Skin of body (tissue), 2 donors: ENCODE results near the gene MIER1. TPM values are rescaled to one million over a fixed set of nuclear protein-coding genes. Genes with fewer than 3 reads are reported as not detected.
A peak's percentile ranks its signal among the peaks of the same experiment; 100 is the strongest.
"Not testable (repeated sequence)": the region's sequence is repeated elsewhere in the genome, so short reads cannot be mapped to it uniquely, and the experiment has no call there.

Source experiments
- DNase-seq: peaks from one replicate; lab custom pipeline; 2025; lab: John Stamatoyannopoulos, UW
- total RNA-seq: library from RNA; depleted of rRNA; stranded (reverse); fragments of >200 nt; gene quantifications from one replicate; pipeline ENCODE4 v1.2.3, GENCODE V29; 2014

Gene MIER1
- total RNA-seq, result 29.1 TPM

DNA sequence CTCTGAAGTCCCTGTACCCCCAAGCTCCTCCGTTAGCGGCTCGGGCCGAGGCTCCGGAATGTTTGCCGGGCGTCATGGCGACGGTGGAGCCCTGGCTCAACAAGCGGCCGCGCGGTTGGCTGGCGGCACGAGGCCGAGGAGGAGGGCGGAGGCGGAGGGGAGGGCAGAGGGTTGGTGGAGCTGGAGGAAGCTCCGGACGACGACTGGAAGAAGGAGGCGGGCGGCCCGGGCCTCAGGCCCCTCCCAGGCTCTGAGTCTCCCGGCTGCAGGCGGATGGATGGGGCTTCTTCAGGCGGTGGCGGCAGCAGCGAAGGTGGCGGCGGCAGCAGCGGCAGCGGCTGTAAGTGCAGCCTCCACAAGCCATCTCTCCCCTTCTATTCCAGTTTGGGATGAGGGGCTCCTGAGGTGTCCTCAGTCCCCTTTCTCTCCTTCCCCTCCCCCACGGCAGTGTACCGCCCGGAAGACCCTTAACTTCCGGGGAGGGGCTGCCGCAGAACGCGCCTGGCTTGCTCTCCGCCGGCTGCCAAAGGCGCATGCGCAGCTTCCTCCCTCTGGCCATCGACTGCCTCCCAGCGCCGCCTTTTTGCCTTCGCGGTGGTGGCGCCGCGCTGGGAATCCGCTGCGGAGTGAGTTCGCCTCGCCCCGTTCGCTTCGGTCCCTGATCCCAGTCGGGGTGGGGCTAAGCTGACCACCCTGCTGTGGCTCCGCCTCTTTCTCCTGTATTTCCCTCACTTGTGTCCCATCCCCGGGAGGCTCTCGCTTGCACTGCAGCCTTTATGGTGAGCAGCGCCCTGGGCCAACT is at the start of gene MIER1, which contains the start of gene DNAI4:
Gene MIER1, plus strand, starts transcription at position 235 of the 802 bp plus-strand sequence. Its CDS starts 39 bp downstream, at position 274.
Gene DNAI4, minus strand, starts transcription at position 101 of the 802 bp plus-strand sequence. Its CDS starts 25 bp downstream, at position 76.
- DNase-seq, result peak; percentile 96

DNA sequence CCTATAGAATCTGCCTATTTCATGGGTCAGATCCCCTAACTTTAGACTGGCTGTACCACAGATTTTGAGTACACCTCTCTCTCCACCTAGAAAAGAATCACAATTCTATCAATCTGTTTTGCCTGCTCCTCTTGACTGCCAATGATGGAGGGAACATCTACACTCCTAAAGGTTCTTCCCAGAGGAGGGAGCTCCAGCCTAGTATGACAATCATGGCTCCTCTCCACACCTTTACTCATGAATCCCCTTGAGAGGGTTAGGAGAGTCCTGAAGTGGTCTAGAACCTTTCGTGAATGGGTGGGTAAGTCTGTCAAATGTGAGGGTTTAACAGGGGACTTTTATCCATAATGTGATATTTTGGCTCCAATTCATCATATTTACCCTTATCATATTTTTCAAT is 48.1 kb upstream of the MIER1 start:
- DNase-seq, result no peak

DNA sequence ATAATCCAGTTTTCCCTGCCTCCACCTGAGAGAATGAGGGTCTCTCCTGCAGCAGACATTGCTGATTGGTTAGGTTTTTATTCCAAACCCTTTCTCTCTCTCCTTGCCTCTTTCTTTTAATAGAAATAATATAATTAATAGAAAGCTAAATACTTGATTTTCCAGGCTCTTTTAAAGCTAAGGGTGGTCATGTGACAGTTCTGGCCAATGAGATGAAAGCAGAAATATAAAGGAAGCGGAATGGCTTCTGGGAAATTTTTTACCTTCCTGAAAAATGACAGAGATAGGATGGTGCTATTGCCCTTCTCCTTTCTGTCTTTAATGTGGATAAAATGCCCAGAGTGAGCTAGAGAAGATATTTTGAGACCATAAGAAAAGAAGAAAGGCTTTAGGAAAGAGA is 35.8 kb upstream of the MIER1 start:
- no peak for DNase-seq

DNA sequence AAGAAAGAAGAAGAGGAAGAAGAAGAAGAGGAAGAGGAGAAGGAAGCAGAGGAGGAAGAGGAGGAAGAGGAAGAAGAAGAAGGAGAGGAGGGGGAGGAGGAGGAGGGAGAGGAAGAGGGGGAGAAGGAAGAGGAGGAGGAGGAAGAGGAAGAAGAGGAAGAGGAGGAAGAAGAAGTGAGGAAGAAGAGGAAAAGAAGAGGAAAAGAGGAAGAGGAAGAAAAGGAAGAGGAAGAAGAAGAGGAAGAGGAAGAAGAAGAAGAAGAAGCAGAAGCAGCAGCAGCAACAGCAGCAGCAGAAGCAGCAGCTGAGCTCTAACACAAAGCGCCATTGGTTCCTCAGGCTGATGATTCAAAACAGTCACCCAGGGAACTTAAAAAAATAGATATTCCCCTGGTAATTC is 34.2 kb upstream of the MIER1 start:
- no peak for DNase-seq

DNA sequence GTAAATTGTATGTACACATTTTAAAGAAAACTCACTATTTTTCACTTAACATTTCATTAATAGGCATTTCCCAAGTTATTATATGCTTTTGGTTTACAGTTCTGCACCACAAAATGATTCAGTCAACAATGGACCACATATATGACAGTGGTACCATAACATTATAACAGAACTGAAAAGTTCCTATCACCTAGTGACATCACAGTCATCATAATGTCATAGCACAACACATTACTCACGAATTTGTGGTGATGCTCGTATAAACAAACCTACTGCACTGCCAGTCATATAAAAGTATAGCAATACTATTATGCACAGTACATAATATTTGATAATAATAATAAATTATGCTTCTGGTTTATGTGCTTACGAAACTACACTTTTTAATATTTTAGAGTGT is 31.1 kb upstream of the MIER1 start:
- no peak for DNase-seq

DNA sequence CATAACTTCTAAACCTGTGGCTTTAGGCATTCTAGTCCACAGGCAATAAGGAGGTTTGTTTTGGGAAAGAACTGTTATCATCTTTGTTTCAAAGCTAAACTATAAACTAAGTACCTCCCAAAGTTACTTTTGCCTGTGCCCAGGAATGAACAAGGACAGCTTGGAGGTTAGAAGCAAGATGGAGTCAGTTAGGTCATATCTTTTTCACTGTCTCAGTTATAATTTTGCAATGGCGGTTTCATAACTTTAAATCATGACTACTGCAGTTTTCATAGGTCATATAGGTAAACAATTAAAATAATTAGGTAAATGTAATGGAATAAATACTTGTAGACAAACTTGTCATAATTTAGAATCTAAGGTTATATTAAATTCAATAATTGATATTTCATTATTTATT is 9.6 kb upstream of the MIER1 start:
- not testable (repeated sequence) for DNase-seq

DNA sequence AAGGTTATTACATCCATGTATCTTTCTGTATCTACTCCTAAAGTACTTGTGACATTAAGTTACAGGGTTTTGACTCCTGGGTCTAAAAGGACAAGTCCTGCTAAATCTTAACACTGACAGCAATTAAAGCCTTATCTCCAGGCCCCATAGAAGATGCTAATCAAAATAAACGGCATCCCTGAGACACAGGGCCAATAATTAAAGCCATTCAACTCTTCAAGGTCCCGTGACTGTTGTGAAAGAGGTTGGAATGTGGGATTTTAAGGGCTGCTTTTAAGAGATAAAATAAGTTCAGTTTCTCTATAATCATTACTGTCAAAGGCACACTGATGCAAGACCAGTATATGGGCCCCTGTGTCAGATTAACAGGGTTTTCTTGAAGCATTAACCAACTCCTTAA is 8.5 kb upstream of the MIER1 start:
- no peak for DNase-seq

DNA sequence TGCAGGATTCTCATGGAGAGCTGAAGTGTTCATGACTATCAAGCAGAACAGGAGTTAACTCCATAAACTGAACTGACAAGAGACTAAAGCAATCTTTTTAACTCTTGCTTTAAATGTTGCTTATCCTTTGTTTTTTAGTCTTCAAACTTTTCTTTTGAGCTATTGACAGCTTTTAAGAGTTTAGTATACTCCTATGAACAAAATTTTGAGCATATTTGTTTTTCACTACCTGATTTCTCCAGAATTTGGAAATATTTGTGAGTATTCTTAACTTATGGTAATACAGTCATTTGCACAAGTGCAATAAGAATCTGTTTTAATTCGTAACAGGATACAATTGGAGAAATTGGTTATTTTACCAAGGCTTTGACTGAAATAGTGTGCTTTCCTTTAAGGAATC is 7.3 kb upstream of the MIER1 start:
- DNase-seq, result no peak

DNA sequence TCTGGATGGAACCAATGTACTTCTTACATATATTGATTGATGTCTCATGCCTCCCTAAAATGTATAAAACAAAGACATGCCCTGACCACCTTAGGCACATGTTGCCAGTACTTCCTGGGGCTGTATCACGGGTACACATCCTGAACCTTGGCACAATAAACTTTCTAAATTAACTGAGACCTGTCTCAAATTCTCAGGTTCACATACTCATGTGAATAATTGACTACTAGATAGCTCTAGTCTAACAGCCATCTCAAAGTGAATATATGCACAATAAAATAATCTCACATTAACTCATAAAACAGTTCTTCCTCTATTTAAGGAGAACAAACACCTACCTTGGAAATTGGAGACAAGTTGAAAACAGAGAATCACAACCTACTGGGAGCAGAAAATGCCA is 5.7 kb upstream of the MIER1 start:
- DNase-seq, result no peak

DNA sequence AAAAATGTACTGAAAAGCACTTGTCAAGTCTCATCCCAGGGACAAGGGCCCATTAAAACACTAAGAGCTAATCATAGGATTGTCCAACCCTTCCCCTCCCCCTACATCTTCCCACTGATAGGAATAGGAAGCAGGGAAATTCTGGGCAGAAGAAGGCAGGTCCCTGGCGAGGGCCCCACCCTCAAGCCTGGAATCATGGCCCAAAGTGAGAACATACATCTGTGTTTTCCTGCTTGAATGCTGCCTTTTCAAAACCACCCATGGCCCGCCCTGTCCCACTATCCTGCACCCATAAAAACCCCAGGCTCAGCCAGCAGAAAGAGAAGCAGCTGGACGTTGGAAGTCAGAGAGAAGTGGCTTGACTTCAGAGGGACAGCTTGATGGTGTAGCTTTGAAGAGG is 5.0 kb upstream of the MIER1 start:
- DNase-seq, result no peak

DNA sequence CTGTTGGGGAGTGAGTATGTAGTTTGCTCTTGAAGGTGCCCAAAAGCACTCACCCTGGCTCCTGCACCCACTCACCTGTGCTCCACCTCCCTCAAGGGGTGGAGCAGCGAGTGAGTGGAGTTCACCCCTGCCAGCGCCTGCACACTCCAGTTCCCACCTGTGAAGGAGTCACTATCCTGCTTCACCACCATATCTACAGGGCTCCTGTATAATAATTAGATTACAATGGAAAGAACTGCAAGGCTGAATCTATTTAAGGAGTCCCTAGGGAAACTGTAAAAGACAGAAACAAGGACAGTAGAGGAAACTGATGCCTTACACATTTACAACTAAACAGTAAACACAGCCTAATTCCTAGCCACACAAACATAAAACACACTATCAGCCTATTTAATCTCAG is 4.2 kb upstream of the MIER1 start:
- DNase-seq, result no peak

DNA sequence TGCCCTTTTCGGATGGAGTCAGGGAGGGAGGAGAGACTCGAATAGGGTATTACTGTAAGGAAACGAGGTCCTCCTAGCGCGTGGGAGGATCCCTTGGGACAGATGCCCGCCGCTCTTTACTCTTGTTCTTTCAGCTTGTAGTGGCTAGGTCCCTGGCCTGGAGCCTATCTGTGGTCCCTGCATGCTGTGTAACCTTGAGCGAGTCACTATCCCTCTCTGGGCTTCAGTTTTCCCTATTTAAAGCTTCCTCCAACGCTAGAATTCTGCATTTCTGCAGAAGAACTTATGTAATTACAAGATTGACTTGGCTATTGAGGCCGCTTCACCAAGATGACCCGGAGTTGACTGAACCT is 744 bp downstream of the MIER1 start:
- DNase-seq, result peak; percentile 72

DNA sequence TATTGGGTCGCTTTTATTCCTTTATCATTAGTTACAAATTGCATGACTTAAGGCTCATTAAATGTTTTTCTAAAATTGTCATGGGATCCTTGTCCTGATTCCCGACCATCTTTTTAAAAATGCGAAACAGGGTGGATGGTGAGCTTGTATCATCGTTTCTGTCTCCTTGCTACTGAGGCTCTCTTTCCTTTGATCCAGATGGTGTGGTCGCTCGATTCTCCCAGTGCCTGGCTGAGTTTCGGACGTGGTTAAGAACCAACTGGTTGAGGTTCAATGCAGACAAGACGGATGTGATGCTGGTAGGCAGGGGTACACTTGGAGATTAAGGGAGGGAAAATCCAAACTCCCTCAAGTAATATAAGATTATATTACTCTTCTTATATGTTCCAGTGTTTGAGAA is 1.2 kb downstream of the MIER1 start:
- DNase-seq, result no peak

DNA sequence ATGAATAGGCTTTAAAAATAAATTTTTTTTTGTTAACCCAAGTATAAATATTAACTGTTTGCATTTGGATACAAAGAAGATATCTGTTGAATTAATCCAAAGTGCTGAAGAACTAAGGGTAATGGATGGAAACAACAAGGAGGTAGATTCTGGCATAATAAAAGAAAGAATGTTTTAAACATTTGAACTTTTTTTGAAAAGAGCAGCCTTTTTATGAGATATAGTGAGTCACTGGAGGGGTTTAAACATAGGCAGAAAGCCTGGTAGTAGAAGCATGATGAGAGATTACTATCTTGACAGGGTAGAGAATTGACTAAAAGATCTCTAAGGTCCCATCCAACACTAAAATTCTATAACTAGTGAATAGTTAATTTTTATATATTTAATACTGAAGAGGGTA is 2.7 kb downstream of the MIER1 start:
- no peak for DNase-seq

DNA sequence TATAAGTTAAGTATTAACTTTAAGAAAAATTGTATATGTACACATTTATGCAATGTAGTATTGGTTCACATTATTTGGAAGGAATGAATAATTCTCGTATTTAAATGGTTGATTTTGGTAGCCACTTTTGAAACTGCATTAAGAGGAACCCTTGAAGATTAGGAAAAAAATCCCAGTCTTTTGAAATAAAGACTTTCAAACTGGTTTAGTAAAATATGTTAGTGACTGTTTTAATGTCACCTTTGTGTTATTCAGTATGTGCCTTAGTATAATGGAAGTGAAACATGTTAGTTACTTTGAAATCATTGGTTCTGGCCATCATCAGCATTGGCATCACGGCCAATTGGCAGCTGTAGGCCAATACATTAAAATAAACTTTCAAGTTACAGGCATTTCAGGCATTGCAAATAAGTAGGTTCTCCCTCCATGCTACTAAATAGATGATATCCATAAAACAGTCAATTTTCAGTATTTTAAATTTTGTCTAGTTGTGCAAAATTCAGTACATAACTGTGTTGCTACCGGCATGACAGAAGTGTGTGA is 4.4 kb downstream of the MIER1 start:
- no peak for DNase-seq

DNA sequence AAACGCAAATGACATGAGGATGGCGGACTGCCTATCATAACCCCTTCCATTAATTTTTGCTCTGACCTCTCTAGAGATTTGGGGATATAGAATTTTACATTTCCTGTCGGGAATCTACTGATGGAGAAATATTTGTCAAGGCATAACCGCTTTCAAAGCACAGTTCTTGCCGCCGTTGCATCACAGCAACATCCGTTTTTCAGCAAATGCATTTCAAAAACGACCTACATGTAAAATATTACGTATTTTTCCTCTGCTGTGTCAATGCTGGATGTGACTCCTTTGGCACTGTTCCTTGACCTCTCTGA is 4.9 kb downstream of the MIER1 start:
- no peak for DNase-seq

DNA sequence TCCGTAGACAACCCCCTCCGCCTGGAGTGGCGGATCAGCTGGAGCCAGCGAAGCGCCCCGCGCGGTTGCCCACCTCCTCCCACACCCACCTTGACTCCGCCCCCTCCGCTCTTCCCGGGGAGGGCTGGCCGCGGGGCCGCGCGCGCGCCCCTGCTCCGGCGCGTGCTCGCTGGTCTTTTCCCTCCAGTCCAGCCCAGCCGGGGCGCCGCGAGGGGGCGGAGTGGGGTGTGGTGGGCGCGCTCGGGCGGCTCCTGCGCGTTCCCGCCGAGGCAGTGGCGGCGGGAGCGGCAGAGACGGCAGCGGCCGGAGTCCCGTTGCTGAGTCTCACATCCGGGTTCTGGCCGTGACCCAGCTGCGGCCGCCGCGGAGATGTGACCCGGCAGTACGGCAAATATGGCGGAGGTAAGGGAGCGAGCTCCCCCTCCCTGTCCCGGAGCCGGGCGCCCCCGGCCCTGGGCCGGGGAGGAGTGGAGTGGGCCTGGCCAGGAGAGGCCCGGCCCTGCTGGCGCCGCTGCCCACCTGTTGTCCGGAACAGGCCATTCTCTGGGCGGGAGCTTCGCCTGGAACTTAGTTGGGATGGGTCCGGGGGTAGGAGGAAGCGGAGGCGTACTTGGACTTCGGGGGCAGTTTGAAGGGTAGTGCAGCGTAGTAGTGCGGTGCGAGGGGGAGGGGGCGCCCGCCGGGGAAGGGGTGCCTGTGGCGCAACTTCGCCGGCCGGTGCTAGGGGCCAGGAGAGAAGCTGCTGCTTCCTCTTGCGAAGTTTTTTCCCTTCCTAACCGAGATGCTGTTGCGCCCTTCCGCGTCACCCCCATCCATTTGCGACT is 5.4 kb downstream of the MIER1 start:
- peak; percentile 91 for DNase-seq

DNA sequence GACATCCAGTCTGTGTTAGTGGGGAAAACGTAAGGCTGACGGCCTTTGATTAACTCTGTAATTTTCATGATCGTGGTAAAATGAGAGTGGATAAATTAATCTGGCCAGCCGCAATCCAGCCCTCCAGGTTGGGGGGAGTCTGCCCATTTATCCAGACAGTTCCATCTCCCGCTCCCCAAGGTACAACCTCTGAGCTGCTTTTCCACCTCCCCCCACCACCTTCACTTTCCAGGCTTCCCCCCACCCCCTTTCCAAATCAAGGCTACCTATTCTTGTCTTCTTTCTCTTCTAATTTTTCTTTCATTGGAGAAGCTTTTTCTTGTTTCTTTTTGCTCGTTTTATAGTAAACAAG is 6.0 kb downstream of the MIER1 start:
- no peak for DNase-seq

DNA sequence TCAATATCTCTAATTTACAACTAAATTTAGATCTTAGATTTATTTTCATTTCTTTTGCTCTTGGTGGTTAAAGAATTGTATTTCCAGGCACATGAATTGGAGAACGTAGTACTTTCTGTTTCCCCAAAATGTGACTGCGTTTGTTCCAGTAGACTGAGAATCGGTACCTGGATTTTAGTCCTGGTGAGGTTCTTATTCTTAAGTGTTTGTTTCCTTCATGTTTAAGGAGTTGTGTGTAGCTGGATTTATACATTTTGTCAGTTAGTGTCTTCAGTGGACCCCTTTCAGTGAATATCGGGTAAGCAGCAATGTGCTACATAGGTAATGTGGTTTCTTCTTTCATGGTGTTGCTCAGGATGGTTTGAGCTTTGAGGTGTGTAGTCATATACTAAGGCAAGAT is 6.8 kb downstream of the MIER1 start:
- no peak for DNase-seq

DNA sequence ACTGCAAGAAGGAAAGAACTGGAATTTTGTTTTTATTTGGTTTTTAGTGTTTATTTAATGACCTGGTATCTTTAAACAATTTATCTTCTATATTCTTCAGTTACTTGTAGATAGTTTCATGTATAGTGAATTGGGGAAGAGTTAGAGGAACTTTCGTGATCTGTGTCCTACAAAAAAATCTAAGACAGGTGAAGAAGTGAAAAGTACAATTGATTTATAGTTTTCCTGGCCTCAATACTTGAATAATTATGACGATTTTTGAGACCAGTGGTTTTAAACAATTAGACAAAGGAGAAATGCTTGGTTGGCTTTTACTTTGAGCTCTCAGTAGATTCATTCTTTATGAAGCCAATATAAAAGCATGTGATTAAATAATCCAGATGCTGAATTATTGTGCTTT is 7.5 kb downstream of the MIER1 start:
- no peak for DNase-seq

DNA sequence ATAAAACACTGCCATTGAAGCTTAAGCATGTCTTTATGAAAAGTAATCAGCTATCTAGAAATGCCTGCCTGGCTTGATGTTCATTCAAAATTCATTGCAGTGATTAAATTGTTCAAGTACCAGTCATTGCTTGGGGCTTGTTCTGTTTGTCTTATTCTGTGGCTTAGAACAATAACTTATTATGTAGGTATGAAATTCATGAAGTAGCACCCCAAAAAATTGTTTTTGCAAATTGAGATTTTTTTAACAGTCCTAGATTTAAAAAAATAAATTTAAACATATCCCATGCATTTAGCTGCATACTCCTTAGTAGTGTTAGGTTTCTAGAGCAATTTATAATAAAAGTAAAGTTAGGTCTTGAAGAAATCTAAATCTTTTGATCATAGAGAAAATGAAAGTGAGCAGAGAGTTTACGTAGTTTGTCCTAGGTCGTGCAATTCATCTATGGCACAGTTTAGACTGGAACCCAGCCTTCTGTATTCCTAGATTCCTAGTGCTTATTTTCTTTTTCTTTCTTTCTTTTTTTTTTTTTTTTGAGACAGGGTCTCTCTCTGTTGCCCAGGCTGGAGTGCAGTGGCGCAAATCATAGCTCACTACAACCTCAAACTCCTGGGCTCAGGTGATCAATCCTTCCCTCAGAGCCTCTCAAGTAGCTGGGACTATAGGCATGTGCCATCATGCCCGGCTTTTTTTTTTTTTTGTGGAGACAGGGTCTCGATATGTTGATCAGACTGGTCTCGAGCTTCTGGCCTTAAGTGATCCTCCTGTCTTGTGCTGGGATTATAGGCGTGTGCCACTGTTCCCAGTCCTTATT is 9.3 kb downstream of the MIER1 start:
- no peak for DNase-seq
